ENCODE data around the gene ATP5F1D.

ATP5F1D gene

DNA sequence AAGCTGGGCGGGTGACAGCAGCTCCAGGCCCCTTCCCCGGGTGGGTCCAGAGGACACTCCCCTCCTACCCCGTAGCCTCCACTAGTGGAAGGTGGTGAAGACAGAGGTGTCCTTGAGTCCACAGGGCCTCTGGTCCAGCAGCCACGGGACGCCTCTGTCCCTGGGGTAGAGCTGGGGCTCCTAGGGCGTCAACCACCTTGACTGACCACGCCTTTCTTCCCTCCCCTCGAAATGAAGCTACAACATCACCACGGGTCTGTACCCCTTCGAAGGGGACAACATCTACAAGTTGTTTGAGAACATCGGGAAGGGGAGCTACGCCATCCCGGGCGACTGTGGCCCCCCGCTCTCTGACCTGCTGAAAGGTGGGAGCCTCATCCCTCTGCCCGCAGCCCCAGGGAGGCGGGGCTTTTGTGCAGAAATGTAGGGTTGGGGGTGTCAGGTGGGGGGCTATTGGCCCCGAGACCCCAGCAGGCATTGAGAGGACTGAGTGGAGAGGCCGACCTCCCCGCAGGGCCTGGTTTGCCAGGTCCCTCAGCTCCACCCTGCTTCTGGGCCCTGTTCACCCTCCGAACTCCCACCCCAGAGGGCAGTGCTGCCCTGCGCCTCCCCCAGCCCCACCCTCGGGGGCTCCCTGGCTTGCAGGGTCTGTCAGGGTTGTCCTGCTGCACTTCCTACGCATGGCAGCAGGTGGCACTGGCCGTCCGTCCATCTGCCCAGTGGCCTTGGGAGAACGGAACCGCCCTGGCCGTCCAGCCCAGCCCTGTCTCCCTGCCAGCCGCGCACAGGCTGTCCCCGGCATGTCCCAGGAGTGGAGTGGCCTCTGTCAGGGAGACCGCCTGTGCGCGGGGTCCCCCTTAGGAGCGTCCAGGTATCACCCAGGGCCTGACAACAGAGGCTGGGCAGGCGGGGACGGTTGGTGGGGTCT, 20.3 kb upstream of the ATP5F1D start:
- DNase-seq = no peak

DNA sequence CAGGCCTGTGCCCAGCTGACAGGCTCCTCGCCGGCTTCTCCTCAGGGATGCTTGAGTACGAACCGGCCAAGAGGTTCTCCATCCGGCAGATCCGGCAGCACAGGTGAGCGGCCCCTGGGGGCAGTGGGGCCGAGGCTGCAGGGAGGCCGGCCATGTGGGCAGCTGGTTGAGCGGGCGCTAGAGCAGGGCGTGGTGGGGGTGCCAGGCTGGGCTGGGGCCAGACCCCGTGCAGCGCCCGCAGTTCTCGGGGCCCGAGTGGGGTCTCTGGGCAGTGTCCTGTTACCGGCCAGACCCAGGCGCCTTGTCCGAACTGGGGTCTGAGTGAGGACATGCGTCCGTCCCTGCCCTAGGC, 19.7 kb upstream of the ATP5F1D start:
- DNase-seq = no peak

DNA sequence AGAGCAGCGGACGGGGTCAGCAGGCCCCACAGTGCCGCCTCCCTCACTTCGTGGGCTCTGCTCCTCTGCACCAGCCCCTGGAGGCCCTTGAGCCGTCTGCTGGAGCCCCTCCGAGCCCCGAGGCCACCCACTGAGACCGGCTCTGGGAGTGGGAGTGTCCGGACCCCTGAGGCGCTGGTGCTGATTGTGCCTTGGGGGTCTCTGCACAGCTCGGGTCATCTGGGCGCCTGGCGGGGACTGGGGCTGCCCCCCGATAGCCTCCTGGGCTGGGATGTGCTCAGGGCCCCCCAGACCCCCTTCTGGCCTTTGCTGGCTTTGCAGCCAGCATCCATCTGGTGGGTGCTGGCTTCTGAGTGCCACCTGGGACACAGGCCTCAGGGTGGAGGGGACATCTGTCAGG, 19.2 kb upstream of the ATP5F1D start:
- no peak for DNase-seq

DNA sequence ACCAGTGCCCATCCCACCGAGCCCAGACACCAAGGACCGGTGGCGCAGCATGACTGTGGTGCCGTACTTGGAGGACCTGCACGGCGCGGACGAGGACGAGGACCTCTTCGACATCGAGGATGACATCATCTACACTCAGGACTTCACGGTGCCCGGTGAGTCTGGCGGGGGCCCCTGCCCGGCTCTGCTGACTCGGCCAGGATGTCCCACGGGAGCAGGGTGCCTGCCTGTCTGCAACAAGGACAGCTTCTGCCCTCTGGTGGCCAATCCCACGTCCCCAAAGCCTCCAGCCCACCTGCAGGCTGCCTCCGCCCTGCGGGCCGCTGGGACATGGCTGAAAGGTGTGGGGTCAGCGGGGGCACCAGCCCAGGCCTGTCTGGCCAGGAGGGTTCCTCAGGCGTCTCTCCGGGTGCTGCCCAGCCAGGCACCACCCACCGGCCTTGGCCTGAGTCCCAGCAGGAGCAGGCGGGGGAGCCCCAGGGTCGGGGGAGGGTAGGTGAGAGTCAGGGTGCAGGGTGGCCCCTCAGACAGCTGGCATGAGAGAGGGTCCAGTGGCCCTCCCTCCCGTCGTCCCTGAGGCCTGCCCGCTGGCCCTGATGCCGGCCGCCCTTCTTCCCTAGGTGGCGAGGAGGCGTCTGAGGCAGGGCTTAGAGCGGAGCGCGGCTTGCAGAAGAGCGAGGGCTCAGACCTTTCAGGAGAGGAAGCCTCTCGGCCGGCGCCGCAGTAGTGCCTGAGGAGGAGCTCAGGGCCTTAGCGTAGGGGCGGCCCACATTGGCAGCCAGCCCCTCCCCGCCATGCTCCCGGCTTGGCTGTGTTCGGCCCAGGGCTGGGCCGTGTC, 18.3 kb upstream of the ATP5F1D start:
- peak in 1 of 5 experiments; percentile 36 for DNase-seq

DNA sequence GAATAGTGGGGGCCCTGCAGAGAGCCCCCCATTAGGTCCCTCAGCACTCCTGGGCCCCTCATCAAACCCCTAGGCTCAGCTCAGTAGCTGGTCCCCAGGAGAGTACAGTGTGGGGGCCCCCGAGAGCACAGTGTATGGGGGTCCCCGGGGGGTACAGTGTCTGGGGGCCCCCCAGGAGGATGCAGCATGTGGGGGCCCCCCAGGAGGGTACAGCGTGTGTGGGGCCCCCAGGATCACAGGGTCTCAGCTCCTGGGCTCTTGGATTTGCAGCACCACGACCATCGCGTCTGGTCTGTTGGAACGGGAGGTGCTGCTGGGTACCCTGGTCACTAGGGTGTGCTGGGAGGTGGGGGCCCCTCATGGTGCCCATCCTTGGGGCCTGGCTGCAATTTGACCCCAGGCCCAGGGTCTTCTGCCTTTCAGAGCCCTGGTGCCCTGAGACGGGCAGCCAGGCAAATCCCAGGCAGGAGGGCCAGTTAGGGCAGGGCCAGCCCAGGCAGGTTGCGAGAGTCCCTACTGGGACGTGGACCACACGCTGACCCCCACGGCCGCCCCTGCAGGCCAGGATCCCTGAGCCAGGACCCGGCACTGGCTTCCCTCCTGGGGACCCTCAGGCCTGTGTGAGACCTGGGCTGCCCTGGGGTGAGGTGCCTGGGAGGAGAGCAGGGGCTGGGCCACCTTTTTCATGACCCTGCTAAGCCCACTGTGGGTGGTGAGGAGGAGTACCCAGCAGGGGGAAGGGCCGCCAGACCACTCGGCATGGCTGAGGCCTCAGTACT, 17.3 kb upstream of the ATP5F1D start:
- no peak for DNase-seq

DNA sequence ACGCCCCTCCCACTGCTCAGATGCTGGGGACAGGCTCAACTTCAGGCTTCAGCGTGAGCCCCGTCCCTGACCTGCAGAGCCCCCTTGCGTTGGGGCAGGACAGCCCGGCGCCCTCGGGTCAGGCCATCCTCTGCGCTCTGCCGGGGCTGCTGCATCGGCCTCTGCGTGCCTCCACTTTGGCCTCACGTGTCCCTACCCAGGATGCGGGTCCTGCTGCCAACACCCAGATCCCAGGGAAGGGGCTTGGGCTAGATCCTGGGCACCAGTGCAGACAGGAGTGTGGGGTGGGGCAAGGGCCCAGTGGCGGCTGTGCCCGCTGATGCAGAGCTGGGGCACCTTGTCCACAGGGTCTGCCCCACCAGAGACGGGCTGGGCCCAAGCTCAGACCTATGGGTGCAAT, 16.7 kb upstream of the ATP5F1D start:
- no peak for DNase-seq

DNA sequence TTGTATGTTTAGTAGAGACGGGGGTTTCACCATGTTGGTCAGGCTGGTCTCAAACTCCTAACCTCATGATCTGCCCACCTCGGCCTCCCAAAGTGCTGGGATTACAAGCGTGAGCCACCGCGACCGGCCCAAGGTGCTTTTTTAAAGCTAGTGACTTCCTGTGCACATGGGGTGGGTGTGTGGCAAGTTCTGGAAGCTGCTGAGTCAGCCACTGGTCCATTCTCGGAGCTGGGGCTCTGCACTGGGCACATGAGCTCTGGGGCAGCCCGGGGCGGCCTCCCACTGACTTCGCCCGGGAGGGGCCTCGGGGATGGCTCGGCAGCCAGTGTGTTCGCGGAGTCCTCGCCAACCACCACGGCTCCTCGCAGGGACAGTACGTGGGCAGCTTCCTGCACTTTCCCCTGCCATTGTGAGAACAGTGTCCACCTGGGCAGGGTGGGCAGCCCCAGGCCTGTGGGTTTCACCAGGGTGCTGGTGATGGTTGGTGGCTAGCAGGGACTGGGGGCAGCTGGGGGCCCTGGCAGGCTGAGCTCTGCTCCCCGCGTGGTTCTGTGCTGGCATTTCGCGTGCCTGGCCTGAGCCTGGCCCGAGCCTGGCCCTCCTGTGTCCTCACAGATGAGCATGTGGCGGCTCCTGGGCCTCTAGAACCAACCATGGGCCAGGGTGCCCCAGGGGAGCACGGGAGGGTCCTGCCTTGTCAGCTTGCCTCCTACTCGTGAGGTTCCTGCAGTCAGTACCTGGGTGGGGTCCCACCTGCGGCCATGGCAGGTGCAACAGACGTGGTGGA, 15.9 kb upstream of the ATP5F1D start:
- no peak for DNase-seq

DNA sequence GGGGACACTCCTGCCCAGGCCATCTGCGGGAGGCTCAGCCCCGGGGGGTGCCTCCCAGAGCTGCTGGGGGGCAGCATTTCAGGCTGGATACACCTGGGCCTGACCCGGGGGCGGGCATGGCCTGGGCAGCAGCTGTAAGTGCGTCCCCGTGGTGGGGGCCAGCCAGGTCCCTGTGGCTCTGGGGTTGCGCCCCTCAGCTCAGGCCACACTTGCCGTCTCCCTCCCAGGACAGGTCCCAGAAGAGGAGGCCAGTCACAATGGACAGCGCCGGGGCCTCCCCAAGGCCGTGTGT, 15.4 kb upstream of the ATP5F1D start:
- no peak for DNase-seq

DNA sequence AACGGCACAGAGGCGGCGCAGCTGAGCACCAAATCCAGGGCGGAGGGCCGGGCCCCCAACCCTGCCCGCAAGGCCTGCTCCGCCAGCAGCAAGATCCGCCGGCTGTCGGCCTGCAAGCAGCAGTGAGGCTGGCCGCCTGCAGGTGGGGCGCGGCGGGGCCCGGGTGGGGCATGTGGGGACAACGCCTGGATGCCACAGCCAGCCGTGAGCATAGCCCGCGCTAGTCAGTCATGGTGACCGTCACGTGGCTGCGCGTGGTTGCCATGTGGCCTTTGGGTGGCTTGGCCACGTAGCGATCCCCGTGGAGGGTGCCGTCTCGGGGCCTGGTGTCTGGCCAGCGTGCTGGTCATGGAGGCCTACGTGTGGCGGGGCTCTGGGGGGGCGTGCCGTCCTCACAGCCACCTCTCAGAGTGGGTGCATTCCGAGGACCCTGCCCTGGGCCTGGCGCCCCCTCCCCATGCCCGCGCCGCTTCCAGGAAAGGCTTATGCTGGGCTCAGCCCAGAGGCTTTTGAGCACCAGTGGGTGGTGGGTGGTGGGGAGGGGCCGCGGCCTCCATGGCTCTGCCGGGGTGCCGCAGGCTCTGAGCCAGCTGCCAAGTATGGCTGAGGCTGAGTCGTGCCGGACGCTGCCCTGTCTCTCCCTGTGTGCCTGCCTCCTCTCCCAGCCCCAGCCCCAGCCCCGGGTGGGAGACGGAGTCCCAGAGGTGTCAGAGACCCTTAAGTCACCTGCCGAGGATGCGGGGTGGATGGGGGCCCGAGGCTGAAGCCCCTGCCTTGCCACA, 14.8 kb upstream of the ATP5F1D start:
- DNase-seq = no peak

DNA sequence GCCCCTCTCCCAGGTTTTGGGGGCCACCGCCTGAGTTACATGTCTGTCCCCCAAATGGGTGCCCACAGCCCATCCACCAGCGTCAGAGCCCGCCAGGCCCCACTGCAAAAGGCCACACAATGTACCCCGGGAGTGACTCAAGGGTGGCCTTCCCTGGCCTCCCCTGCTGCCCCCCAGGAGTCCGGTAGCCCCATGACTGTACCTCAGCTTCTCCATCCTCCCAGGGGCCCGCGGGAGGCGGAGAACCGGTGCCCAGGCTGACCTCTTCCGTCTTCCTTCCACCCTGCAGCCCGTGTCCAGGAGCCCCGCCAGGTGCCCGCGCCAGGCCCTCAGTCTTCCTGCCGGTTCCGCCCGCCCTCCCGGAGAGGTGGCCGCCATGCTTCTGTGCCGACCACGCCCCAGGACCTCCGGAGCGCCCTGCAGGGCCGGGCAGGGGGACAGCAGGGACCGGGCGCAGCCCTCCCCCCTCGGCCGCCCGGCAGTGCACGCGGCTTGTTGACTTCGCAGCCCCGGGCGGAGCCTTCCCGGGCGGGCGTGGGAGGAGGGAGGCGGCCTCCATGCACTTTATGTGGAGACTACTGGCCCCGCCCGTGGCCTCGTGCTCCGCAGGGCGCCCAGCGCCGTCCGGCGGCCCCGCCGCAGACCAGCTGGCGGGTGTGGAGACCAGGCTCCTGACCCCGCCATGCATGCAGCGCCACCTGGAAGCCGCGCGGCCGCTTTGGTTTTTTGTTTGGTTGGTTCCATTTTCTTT, 14.1 kb upstream of the ATP5F1D start:
- no peak for DNase-seq

DNA sequence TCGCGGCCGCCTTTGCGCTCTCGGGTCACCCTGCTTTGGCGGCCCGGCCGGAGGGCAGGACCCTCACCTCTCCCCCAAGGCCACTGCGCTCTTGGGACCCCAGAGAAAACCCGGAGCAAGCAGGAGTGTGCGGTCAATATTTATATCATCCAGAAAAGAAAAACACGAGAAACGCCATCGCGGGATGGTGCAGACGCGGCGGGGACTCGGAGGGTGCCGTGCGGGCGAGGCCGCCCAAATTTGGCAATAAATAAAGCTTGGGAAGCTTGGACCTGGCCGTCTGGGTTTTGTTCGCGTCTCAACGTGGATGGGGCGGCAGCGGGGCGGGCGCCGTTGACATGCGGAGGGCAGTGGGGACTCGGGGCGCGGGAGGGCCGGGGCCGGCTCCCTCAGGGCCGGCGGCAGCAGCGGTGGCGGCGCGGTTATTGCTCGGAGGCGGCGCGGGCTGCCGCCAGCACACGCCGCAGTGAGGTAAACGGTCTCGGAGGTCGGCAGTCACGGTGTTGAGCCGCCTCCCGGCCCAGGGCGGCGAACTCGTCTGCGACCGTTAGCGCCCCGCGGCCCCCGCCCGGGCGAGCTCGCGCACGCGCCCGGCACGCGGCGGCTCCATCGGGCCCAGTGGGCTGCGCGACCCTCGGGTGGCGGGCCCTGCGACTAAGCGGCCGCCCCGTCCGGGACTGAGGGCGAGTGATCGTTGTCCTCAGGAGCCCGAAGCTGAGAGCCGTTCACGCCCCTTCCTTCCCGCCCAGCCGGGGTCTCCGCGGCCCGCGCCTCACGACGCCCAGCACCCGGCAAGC, 13.2 kb upstream of the ATP5F1D start:
- no peak for DNase-seq

DNA sequence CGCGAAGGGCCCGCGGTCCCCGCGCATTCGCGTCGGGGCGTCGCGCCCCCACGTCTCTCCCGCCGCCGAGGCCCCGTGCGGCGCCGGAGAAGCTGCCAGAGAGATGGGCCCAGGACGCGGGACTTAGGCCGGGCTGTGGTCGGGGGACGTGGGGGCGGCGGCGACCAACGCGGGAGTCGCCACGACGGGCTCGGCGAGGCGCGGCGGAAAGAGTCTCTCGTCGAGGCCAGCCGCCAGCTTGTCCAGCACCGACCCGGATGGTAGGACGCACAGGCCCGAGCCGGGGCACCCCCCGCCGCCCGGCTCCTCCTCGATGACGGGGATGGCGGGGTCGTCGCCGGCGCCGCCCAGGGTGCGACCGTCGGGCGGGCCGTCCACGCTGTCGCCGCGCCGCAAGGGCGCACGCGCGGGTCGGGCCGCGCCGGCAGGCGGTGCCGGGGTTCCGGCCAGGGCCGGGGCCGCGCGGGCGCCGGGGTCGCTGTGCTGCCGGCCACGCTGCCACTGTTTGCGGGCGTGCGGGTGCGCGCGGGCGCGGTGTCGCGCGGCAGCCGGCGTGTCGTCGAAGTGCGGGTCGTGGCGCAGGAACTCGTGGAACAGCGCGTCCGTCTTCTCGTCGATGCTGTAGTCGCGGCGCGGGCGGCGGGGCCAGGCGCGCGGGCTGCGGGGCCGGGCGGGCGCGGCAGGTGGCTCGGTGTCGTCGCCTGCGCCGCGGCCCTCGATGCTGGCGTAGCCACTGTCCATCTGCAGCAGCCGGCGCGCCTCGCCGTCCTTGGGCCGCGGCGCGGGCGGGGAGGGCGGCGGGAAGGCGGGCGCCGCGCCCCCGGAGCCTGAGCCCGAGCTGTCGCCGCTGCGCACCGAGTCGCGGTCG, 12.3 kb upstream of the ATP5F1D start:
- no peak for DNase-seq

DNA sequence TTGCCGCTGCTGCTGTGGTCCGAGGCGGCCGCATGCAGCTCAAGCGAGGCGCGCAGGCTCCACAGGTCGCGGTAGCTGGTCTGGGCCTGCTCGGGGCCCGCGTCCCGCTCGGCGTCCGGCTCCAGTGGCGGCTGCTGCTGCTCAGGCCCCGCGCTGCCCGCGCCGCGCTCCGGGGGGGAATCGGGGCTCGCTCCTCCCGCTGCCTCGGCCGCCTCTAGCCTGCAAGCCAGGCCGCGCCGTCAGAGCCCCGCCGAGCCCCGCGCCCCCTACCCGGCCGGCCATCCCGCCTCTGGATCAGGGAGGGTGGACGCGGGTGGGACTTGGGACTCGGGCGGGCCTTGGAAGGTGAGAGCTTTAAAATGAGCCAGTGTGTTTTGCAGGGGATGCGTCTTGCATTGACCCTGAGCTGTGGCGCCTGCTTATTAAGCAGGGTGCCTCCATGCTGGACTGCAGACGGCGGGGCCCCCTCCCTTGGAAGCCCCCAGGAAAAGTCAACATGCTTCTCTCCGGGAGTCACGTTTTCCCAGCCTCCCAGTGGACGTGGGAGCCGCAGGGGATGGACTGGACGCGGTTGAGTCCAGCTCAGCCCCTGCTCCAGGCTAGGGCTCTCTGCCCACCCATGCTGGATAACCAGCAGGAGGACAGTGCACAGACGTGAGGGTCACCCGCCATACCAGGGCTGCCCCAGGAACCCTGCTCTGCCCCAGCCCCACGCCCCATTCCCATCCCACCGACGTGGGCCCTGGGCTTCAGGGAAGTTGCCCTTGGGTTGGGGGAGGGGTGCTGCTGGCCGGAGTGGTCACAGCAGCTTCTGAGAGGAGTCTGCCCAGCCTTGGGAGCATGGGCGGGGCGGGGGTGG, 11.4 kb upstream of the ATP5F1D start:
- DNase-seq = no peak

DNA sequence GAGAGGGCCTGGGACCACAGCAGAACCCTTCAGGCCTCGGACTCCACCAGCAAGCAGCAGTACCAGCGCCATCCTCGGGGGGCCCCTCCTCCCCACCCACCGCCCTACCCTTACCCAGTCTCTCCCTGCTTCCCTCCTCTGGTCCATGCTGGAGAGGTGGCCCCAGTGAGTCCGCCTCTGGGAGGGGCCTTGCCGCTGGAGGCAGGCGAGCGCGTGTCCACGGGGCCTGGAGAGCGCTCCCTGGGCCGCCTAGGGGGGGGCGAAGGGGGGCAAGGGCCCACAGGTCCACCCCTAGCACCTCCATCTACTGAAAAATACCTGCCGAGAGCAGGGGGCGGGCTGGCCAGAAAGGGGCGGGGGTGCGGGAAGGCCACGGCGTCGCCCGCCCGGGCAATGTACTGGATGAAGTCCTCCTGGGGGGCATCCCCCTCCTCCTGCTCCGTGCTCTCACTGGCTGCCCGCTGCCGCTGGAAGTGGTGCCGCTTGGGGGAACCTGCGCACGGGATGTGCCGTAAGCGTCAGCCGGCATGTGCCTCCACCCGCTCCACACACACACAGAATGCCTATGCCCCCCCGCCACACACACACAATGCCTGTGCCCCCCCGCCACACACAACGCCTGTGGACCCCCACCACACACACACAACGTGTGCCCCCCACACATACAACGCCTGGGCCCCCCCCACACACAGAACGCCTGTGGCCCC, 10.6 kb upstream of the ATP5F1D start:
- DNase-seq = no peak

DNA sequence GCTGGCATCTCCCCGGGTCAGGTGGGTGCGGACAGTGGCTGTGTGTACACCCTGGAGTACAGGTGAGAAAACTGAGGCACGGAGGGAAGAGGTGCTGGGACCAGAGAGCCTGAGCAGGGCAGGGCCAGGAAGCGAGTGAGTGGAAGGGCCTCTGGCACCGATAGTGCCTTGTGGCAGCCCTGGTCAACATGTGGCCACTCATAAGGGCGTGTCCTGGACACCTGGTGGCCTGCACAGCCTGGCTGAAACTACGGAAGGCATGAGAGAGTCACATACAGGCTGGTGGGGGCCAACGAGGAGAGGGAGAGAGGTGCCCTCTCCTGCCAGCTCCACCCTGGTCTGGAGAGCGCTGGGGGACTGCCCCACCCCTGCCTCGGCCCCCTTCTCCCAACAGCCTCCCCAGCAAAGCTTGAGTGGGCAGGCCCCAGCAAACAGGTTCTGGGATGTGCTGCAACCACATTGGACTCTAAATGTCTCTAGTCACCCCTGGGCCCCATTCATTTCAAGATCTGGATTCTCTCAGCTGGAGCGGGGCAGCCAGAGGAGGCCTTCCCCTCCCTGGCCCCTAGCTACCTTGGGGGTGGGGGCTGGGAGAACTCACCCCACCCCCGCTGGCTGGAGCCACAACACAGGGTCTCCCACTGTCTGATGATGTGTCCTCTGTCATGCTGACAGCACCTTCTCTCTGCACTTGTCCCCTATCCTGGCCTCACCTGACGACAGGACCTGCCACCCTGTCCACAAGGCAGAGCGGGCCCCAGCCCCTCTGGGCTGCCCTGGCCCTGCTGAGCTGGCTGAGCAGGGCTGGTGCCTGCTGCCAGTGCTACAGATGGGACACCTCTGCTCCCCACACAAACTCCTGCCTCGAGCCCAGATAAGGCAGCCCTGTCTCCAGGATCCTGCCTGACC, 9.6 kb upstream of the ATP5F1D start:
- no peak for DNase-seq

DNA sequence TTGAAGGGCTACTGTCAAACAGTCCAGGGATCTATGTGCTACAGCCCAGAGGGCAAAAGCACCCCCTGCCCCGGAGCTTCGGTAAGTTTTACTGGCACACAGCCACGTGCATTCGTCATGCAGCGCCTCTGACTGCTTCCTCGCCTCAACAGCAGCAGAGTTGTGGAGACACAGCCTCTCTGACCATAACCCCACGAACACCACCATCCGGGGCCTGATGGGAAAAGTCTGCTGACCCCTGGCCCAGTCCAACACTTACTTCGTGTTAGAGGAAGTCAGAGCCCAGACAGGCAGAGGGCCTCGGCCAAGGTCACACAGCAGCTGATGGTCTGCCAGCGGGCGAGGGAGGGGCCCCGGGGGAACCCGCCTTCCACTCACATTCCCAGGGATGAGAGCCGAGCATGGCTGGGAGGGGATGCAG, 8.9 kb upstream of the ATP5F1D start:
- DNase-seq = no peak

Data from T-helper 2 cell (primary cell).